Activated CD4-positive, alpha-beta T cell treated with anti-CD3 and anti-CD28 coated beads, Interleukin-2, amount 50 U/mL, for 1 hour (primary cell): Measurements from ENCODE around the gene LGALS7.
A peak's percentile ranks its signal among the peaks of the same experiment; 100 is the strongest.

Experiments
- DNase-seq: peaks from one replicate; pipeline ENCODE4 v3.0.0-alpha.2; 2020

The LGALS7 gene

DNA sequence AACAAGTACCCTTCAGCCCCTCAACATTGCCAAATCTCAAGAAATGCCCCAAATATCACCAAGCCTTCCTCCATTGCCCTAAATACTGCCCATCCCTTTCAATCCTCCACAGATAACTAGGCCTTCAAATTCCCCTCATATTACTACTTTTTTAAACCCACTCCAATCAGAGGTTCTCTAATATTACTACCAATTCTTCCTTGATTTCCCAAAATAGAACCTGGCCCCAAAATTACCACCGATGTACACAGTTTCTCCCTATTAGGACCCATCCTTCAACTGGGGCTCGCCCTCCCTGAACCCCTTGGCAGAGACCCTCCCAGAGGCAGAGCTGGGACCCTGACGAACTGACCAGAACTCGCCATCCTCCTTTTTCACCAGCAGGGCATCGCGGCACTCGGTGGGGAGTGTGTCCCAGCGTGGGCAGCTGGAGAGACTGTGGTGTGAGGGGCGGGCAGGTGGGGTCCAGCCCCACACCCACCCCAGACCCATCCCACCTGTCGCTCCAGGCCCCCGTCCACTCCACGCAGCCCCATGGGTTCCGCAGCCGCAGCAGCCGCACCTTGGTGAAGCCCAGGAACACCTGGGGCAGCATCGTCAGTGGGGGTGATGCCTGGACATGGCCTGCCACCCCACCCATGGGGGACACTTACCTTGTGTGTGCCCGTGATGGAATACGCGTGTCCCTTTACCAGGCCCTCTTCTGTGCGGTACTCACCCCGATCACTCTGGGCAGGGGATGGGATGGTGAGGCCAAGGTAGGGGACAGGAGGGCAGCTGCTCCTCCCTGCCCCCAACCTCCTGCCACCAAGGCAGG is 35.2 kb downstream of the LGALS7 start:
- DNase-seq: no peak

DNA sequence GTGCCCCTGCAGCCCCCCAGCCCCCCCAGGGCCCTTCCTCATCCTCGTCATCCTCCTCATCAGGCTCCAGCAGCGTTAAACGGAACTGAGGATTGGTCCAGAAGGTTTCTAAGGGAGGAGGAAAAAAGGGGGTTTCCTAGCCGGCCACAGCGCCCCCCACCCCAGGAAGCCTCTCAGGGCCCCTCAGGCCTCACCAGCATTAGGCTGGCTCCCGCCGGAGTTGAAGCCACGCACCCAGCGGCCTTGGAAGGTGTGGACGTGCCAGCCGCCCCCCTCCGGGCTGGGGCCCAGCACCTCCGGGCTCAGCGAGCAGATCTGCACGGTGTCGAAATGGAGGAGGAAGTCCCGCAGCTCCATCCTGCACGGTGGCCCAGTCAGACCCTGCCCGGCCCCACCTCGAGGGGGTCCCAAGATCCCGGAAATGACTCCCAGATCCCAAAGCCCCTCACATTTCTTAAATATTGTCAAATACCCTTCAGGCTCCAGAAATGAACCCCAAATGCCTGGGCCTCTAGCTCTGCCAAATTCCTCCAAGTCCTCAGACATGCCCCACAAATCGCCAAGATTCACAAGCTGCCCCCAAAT is 35.9 kb downstream of the LGALS7 start:
- DNase-seq: no peak

DNA sequence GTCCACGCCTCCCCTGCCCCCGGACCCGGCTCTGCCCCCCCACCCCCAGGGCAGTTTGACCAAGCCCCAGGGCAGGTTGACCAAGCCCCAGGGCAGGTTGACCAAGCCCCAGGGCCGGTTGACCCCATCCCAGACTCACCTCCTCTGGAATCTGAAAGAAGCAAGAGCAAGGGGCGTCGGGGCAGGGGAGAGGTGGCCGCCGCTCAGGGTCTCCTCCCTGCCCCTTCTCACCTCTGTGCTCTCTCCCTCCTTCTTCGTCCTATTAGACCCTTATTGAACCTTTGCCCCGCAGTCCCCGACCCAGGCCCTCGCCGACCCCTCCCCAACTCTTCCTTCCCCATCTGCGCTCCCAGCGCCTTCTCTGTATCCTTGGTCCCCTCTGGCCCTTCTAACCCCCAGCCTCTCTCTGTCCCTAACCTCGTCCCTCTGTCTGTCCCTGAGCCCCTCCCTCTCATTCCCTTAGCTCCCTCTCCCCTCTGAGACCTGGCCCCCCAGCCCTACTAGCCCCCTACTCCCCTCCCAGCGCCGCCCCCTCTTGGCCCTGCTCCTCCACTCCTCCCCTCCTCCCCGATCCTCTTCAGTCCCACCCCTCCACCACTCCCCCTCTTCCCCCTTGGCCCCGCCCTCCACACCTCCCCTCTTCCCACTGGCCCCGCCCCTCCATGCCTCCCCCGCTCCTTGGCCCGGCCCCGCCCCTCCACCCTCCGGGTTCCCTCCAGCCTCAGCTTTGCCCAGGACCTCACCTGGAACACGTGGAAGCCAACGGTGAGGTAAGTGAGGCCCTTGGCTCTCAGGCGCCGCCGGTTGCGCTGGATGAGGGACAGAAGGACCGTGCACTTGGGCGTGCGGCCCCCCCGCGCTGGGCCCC is 36.7 kb downstream of the LGALS7 start:
- DNase-seq: peak; percentile 63

DNA sequence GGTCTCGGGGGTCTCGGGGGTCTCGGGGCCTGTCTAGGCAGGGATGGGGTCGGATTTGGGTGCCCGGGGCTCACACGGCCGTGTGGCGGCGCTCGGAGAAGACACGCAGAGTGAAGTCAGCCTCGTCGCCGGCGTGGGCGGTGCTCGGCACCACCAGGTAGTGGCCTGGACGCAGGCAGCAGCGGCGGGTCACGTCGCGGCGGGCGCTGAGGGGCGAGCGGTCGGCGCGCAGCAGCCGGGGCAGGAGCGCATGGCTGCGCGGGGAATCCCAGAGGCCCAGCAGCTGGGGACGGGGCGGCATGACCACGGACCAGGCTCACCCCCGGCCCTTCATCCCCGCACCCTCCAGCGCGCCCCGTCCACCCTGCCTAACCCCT is 37.3 kb downstream of the LGALS7 start:
- peak; percentile 60 for DNase-seq

DNA sequence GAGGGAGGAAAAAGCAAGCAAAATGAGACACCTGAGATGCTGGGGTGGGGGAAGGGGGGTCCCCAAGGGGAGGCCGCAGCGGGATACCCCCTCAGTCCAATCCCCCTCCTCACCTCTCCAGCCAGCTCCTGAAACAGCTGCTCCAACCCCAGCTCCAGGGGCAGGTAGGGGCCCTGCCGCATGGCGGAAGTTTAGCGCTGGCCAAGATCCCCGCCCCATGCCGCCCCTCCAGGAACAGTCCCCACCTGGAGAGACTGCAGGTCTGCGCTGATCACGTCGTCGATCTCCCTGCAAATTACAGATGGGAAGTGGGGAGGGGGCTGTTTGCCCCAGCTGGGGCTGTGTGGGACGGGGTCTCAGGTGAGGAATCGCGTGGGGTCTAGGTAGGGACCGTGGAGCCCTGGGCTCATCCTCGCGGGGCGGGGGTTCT is 38.0 kb downstream of the LGALS7 start:
- DNase-seq: peak; percentile 25

DNA sequence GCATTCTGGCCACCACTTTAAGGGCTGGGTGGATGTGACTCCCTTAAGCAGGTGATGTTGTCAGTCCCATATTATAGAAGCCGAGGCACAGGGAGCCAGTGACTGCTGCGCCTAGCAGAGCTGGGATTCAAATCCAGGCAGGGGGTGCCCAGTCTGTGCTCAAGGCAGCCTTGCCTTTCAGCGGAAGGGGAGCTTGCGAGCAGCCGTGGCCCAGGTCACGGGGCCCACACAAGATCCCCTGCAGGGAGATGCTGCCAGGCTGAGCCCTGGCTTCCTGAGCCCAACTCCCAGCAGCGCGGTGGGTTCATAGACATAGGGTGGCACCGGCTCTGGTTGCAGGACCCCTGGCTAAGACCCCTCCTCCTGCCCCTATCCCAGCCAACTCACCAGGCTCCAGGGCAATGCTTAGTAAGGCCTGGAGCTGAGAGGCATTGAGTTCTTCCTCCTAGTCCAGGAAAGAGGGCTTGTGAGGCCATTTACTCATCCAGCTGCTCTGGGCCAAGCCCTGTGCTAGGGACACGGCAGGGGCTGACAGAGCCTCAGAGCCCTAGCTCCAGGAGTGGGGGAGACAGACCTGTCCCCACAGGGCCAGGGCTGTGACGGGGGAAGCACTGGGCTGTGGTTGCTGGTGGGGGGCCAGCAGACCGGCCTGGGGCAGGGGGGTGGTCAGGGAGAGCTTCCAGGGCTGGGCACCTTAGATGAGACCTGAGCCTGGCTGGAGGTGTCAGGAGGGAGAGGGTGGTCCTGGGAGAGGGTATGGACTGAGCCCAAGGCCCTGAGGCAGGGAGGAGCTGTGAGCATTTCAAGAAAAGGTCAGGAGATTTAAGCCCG is 38.7 kb downstream of the LGALS7 start:
- DNase-seq: peak; percentile 24

DNA sequence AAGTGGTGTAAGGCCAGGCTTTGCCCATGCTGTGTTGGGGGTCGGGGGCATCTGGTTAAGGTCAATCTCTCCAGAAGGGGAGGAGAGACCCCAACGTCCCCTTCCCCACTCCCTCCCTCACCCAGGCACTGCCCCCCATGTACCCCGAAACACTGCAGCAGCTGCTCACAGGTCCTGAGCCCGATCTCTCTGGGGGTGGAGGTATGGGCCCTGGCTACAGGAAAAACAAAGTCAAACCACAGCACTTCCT is 39.2 kb downstream of the LGALS7 start:
- no peak for DNase-seq

DNA sequence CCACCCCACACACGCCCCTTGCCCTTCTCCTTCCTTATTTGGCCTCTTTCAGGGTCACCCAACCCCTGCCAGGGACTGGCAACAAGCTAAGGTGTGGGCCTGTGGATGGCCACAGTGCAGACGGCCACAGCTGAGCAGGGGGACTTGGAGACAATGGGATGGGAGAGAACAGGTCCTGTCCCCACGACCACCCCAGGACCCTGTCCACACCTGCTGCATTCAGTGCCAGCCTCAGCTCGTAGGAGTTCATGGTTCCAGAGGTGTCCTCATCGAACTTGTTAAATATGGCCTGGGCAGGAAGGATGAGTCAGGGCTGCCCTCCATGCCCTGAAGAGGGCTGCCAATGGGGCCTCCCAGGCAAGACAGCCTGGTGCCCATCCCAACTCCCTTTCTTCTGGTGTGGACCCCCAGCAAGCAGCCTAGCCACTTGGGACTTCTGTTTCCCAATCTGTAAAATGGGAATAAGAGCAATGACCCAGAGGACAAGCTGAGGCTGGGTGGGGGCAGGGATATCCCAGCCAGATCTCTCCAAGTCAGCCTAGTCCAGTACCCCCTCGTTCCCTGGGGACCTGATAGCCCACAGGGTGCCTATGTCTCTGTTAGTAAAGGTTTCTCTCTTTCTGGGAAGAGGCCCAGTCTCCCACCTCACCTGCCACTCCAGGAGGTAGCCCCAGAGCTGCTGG is 39.7 kb downstream of the LGALS7 start:
- DNase-seq: no peak

DNA sequence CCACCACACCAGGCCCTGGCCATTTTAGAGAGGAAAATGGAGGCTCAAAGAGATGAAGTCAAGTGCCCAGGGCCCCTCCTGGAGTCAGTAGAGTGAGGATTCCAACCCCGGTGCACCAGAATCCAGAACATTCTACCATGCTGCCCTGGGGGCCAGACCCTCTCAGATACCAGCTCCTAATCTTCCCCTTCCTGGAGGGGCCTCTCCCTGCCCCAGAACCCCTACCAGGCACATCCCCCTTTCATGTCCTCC is 40.1 kb downstream of the LGALS7 start:
- no peak for DNase-seq

DNA sequence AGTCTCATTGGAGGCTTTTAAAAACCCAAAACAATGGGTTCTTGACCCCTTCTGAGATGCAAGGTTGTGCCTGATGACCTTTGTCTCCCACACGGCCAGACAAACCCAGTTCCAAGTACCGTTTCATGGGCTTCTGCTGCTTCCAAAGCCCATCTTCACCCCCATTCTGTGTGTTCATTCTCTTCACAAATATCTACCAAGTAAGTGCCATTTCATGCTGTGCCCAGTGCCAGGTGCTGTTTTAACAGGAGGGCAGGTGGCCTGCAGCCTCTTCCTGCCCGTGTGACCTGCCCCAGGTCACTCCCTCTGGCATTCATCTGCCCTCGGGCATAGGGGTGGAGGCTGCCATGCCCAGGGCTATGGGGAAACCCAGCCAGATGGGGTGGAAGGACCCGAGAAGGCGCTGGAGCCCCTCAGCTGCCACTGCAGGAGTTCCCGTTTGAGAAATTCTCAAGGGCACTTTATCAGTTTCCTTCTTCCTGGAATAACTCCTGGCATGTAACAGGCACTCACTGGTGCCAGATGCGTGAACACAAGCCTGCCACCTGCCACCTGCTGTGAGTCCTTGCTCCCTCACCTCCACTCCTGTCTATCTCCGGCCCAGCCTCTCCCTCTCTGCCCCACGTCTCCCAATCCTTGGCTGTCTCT is 41.5 kb downstream of the LGALS7 start:
- no peak for DNase-seq

DNA sequence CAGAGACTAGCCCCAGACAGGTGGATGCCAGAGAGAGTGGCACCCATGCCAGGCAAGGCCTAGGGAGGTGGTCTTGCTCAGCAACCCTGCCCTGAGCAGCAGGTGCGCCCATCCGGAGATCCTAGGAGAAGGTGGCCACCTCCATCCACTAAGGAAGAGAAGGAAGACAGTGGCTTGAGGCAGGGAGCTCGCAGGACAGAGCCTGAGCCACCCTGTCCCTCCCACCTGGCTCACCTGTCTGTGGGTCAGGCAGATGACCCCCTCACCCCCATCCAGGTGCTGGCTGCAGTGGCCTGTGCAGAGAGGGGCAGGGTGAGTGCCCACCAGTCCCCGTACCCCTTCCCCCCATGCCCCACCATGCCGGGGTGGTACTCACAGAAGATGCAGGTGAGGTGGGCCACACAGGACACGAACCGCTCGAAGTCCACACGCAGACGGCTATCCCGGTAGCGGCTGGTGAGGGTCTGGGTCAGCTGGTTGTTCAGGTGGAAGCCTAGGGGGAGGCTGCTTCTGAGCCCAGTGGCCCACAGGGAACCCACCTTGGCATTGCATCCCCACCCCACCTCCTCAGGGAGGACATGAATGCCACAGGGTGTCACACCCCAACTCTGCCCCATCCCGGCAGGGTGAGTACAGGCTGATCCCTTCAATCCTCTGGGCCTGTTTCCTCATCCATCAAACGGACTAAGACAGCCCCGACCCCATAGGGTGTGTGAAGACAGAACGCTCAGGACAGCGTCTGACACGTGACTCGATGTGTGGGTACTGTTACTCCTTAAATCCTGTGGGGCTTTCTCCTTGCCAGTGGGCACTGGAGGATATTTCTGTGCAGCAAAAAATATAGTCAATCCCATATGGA is 42.4 kb downstream of the LGALS7 start:
- DNase-seq: no peak

DNA sequence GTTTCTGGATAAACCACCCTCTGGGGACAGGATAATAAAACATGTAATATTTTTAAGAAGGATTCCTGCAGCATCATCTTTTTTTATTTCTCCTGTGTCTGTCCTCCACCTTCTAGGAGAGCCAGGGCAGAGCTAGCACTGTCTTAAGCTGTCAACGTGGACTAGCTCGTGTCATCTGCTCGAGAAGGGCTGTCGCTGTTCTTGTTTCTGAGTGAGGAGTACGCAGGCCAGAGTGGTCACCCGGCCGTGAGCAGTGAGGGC is 42.9 kb downstream of the LGALS7 start:
- no peak for DNase-seq

DNA sequence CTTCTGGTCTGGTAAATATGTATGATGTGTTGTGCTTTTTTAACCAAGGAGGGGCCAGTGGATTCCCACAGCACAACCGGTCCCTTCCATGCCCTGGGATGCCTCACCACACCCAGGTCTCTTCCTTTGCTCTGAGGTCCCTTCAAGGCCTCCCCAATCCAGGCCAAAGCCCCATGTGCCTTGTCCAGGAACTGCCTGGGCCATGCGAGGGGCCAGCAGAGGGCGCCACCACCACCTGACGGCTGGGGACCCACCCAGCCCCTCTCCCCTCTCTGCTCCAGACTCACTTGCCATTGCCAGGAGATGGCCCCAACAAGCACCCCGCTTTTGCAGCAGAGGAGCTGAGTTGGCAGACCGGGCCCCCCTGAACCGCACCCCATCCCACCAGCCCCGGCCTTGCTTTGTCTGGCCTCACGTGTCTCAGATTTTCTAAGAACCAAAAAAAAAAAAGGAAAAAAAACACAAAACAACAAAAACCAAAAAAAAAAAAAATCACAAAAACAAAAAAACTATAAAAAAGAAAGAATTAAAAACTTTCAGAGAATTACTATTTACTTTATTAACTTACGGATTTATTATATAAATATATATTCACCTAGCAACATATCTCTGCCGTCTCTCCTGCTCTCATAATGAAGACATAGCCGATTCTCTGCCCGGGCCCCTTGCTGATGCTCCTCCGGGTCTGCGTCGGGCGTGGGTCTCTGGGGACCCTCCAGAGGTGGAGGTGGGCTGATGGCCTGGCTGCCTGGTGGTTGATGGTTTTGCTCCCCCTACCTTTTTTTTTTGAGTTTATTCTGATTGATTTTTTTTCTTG is 43.5 kb downstream of the LGALS7 start:
- DNase-seq: peak; percentile 79

DNA sequence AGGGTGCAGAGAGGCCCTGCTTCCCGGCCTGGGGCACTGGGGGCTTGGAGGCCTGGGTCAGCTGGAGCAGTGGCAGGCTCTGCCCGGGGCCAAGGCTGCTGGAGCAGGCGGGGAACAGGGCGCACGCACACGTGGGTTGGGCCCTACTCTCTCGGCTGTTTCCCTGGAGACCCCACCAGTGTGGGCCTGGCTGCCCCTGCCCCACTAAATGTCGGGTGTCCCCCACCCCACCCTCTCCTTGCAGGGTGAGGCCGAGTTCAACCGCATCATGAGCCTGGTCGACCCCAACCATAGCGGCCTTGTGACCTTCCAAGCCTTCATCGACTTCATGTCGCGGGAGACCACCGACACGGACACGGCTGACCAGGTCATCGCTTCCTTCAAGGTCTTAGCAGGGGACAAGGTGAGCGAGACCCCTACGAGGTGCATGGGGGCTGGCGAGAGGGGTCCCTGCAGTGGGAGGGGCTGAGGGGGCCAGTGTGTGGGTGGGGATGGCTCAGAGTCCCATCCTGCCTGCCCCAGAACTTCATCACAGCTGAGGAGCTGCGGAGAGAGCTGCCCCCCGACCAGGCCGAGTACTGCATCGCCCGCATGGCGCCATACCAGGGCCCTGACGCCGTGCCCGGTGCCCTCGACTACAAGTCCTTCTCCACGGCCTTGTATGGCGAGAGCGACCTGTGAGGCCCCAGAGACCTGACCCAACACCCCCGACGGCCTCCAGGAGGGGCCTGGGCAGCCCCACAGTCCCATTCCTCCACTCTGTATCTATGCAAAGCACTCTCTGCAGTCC is 44.4 kb downstream of the LGALS7 start:
- no peak for DNase-seq

DNA sequence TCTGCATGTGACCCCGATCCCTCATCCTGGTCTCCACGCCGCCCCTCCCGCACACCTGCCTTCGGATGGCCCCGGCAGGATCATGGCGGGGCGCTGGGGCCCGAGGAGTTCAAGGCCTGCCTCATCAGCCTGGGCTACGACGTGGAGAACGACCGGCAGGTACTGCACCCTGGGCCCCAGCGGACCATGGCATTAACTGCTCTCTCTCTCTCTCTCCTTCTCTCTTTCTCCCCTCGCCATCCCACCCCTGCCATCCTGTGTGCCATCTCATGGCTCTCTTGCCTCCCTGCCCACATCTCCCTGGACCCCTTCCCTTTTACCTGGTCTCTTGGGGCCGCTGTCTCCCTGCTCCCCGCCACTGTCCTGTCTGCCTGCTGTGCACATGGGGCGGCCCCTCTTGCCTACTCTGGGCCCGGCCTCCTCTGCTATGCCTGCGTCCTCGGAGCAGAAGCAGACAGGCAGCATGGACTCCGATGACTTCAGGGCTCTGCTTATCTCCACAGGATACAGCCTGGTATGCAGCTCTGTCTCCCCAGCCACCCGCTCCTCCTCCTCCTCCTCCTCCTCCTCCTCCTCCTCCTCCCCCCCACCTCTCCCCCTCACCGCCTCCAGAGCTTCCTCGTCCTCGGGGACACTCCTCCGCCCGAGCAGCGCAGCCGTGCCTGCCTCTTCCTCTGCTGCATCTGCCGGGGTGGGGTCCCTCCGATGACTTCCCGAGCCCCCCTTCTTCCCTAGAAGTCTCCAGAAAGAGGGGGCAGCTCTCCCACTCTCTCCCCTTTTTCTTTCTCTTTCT is 45.3 kb downstream of the LGALS7 start:
- no peak for DNase-seq

DNA sequence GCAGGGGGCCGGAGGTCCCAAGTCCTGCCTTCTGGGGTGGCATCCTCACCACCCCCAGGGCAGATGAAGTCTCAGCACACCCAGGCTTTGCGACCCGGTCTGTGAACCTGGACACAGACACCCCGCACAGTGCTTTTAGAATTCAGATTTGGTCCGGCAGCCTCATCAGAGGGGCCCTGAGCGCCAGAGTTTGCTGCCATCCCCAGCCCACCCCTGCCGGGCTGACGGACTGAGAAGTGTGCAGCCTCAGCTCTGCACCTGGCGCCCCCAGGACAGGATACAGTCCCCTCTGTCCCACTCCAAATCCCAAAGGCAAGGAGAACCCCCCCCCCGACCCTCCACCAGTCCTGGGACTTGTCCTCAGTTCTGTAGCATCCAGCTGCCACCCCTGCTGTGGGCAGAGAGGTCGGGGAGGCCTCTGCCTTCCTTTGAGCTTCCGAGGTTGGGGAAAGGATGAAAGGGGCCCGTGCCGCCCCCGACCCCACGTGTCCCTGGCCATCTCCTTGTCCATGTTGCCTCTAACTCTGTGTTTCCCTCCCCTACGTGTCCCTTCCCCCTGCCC is 45.9 kb downstream of the LGALS7 start:
- DNase-seq: no peak

DNA sequence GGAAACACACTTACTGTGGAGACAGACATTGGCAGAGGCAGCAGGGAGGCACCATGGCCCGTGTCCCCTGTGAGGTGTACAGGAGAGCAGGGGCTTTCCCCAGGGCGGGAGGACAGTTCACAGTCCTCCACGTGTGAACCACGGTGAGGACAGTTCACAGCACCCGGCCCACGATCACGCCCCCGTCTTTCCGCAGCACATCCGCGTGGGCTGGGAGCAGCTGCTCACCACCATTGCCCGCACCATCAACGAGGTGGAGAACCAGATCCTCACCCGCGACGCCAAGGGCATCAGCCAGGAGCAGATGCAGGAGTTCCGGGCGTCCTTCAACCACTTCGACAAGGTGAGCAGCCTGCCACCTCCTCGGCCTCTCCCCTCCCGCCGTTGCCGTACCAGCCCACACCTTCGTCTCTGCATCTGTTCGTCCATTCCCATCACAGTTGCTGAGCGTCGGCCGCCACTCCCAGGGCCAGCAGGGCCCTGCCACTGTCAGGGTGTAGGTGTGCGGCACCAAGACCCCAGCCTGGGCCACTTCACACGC is 46.5 kb downstream of the LGALS7 start:
- no peak for DNase-seq

DNA sequence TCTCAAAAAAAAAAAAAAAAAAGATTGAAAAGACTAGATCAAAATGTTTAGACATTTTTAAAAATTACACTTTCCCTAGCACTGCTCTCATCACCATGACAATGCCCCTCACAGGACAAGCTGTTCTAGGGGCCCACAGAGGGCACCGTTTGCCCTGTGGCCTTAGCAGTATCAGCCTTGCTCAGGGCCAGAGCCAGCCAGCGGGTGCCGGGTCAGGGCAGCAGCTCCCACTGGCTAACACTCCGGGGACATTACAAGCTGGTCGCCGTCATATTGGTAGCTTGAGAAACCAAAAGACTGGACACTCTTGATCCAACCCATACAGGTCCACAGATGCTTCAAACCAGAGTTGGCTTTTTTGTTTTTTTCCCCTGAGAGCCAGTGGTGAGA is 47.0 kb downstream of the LGALS7 start:
- no peak for DNase-seq
